ENCODE results near the gene CAPNS1.
A peak's percentile ranks its signal among the peaks of the same experiment; 100 is the strongest.
"Not testable (repeated sequence)": the region's sequence is repeated elsewhere in the genome, so short reads cannot be mapped to it uniquely, and the experiment has no call there.

Gene CAPNS1

GRCh38 chr19:36120984-36121358 is 18.9 kb upstream of the CAPNS1 start:
- H3K36me3 ChIP-seq (ENCODE audit: insufficient read depth, low read length), result peaks cover 76% of the 10 kb centered on the region
- H3K4me3 ChIP-seq (ENCODE audit: low read length), result no peak overlapping the region
- H3K9me3 ChIP-seq (ENCODE audit: low read length), result no peaks in the 10 kb centered on the region
- H3K4me1 ChIP-seq (ENCODE audit: insufficient read depth, low read length), result peaks cover 6% of the 10 kb centered on the region
- H3K27me3 ChIP-seq (ENCODE audit: insufficient read depth, low read length), result no peaks in the 10 kb centered on the region
- no peak overlapping the region for H2AFZ ChIP-seq (ENCODE audit: low read depth, low read length)

- H3K36me3 ChIP-seq (ENCODE audit: insufficient read depth, low read length), result peaks cover 72% of the 10 kb centered on the region
- H3K27me3 ChIP-seq (ENCODE audit: insufficient read depth, low read length), result no peaks in the 10 kb centered on the region
- no peak overlapping the region for H3K4me3 ChIP-seq (ENCODE audit: low read length)
- H3K9me3 ChIP-seq (ENCODE audit: low read length), result no peaks in the 10 kb centered on the region
- H3K4me1 ChIP-seq (ENCODE audit: insufficient read depth, low read length), result peaks cover under 1% of the 10 kb centered on the region
- no peak overlapping the region for H2AFZ ChIP-seq (ENCODE audit: low read depth, low read length)
Measured at GRCh38 chr19:36121486-36122124, 18.3 kb upstream of the CAPNS1 start.

GRCh38 chr19:36125557-36125956 is 14.3 kb upstream of the CAPNS1 start:
- Histone ChIP-seq H3K36me3 (ENCODE audit: insufficient read depth, low read length) (peaks cover 41% of the 10 kb centered on the region), H3K4me1 (ENCODE audit: insufficient read depth, low read length) (peaks cover 6% of the 10 kb centered on the region), H3K27me3 (ENCODE audit: insufficient read depth, low read length) (no peaks in the 10 kb centered on the region), H3K9me3 (ENCODE audit: low read length) (no peaks in the 10 kb centered on the region), H3K4me3 (ENCODE audit: low read length) (no peak overlapping the region), H2AFZ (ENCODE audit: low read depth, low read length) (no peak overlapping the region)

- H3K4me1 ChIP-seq (ENCODE audit: insufficient read depth, low read length), result peaks cover 6% of the 10 kb centered on the region
- no peaks in the 10 kb centered on the region for H3K9me3 ChIP-seq (ENCODE audit: low read length)
- peak overlapping the region; percentile 90 for H2AFZ ChIP-seq (ENCODE audit: low read depth, low read length)
- H3K4me3 ChIP-seq (ENCODE audit: low read length), result peak overlapping the region; percentile 63
- no peaks in the 10 kb centered on the region for H3K27me3 ChIP-seq (ENCODE audit: insufficient read depth, low read length)
- H3K36me3 ChIP-seq (ENCODE audit: insufficient read depth, low read length), result peaks cover 19% of the 10 kb centered on the region
Measured at GRCh38 chr19:36128392-36128736, 11.5 kb upstream of the CAPNS1 start.

GRCh38 chr19:36131221-36131620 is 8.6 kb upstream of the CAPNS1 start:
- H3K4me3 ChIP-seq (ENCODE audit: low read length); H3K36me3 ChIP-seq (ENCODE audit: insufficient read depth, low read length); H3K4me1 ChIP-seq (ENCODE audit: insufficient read depth, low read length); H2AFZ ChIP-seq (ENCODE audit: low read depth, low read length); H3K27me3 ChIP-seq (ENCODE audit: insufficient read depth, low read length); H3K9me3 ChIP-seq (ENCODE audit: low read length): not testable (repeated sequence)

DNA sequence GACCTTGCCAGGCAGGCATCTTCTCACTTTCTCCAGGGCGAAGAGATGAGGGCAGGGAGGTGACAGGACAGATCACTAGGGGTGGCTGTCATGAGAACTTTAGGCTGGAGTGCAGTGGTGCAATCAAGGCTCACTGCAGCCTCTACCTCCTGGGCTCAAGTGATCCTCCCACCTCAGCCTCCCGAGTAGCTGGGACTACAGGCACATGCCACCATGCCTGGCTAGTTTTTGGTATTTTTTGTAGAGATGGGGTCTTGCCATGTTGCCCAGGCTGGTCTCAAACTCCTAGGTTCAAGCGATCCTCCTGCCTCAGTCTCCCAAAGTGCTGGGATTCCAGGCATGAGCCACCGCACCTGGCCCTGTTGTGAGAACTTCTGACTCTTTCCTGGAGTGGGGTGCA is 5.0 kb upstream of the CAPNS1 start:
- H3K4me1 ChIP-seq (ENCODE audit: insufficient read depth, low read length); H3K36me3 ChIP-seq (ENCODE audit: insufficient read depth, low read length); H3K9me3 ChIP-seq (ENCODE audit: low read length); H2AFZ ChIP-seq (ENCODE audit: low read depth, low read length); H3K4me3 ChIP-seq (ENCODE audit: low read length); H3K27me3 ChIP-seq (ENCODE audit: insufficient read depth, low read length): not testable (repeated sequence)

GRCh38 chr19:36136964-36137686 is 2.7 kb upstream of the CAPNS1 start:
- Histone ChIP-seq H3K36me3 (ENCODE audit: insufficient read depth, low read length) (no peaks in the 10 kb centered on the region), H3K4me3 (ENCODE audit: low read length) (no peak overlapping the region), H3K9me3 (ENCODE audit: low read length) (no peaks in the 10 kb centered on the region), H3K4me1 (ENCODE audit: insufficient read depth, low read length) (peaks cover 4% of the 10 kb centered on the region), H3K27me3 (ENCODE audit: insufficient read depth, low read length) (no peaks in the 10 kb centered on the region), H2AFZ (ENCODE audit: low read depth, low read length) (no peak overlapping the region)

GRCh38 chr19:36139120-36139472 is 770 bp upstream of the CAPNS1 start:
- H3K9me3 ChIP-seq (ENCODE audit: low read length), result no peaks in the 10 kb centered on the region
- H3K27me3 ChIP-seq (ENCODE audit: insufficient read depth, low read length), result no peaks in the 10 kb centered on the region
- H3K4me3 ChIP-seq (ENCODE audit: low read length), result peak overlapping the region; percentile 90
- peaks cover 4% of the 10 kb centered on the region for H3K4me1 ChIP-seq (ENCODE audit: insufficient read depth, low read length)
- H2AFZ ChIP-seq (ENCODE audit: low read depth, low read length), result peak overlapping the region; percentile 19
- H3K36me3 ChIP-seq (ENCODE audit: insufficient read depth, low read length), result peaks cover 11% of the 10 kb centered on the region

DNA sequence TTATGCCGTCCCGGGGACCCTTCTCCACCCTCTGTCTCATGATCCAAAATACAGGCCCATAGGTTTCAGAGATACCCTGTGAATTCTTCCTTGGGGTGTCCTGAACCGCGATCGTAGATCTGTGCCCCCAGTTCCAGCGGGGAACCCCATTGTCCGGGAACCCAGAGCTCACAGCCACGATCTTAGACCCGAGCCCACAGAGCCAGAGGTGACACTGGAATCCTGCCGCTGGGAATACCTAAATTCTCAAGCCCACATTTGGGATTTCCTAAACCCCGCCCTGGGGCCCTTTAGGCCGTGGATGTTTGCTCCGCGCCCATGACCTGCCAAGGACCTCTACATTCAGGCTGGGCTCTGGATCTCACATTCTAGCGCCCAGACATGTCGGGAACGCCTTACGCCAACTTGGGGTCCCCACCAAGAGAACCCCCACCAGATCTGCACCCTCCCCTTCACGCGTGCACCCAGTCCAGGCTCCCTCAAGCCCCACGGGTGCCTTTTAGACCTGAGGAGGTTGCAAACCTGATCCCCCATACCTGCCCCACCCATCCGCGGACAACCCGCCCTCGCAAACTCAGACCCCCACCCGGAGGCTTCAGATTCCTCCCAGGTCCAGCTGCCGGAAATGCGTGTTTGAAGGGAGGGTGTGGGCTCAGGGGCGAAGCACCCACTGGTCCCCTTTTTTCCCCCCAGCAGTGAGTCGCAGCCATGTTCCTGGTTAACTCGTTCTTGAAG is 605 bp downstream of the CAPNS1 start:
- H3K27me3 ChIP-seq (ENCODE audit: insufficient read depth, low read length), result no peaks in the 10 kb centered on the region
- H2AFZ ChIP-seq (ENCODE audit: low read depth, low read length), result peak overlapping the region; percentile 19

DNA sequence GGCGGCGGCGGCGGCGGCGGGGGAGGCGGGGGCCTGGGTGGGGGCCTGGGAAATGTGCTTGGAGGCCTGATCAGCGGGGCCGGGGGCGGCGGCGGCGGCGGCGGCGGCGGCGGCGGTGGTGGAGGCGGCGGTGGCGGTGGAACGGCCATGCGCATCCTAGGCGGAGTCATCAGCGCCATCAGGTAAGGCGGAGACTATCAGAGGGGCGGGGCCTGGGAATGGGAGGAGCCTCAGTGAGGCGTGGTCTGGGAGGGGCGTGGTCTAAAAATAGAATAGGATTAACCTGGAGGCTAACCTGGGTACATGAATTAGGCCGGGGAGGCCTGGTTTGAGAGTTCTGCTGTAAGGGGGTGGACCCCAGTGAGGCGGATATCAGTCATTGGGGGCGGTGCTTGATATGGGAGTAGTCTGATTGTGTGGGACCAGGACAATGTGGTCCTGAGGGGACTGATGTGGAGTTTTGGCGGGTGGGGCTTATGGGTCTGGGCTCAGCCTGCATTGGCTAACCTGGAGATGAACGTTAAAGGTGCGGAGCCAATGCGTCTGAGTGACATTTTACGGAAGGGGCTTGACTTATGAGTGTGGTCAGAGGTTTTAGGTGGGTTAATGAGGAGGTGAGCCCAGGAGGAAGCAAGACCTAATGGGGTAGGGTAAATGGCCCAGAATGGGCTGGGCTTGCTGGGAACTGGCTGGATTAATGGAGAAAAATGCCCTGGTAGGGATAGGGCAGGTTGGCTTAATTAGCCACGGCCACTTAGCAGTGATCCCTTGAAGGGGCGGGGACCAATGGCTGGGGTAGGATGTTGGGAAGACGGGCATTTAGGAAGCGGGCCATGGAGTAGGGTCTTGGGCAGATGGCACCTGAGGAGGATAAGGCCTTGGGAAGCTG is 1.4 kb downstream of the CAPNS1 start:
- H2AFZ ChIP-seq (ENCODE audit: low read depth, low read length), result no peak overlapping the region
- no peaks in the 10 kb centered on the region for H3K27me3 ChIP-seq (ENCODE audit: insufficient read depth, low read length)
- peak overlapping the region; percentile 90 for H3K4me3 ChIP-seq (ENCODE audit: low read length)

More for the DNA sequence above, 605 bp downstream of the CAPNS1 start:
- H3K9me3 ChIP-seq (ENCODE audit: low read length), result no peaks in the 10 kb centered on the region
- H3K36me3 ChIP-seq (ENCODE audit: insufficient read depth, low read length), result peaks cover 24% of the 10 kb centered on the region
- H3K4me1 ChIP-seq (ENCODE audit: insufficient read depth, low read length), result peaks cover 4% of the 10 kb centered on the region
- peak overlapping the region; percentile 90 for H3K4me3 ChIP-seq (ENCODE audit: low read length)

GRCh38 chr19:36142046-36142445 is 2.2 kb downstream of the CAPNS1 start:
- Histone ChIP-seq H3K27me3 (ENCODE audit: insufficient read depth, low read length) (no peaks in the 10 kb centered on the region), H3K4me3 (ENCODE audit: low read length) (no peak overlapping the region), H3K4me1 (ENCODE audit: insufficient read depth, low read length) (peaks cover 4% of the 10 kb centered on the region), H3K36me3 (ENCODE audit: insufficient read depth, low read length) (peaks cover 37% of the 10 kb centered on the region), H3K9me3 (ENCODE audit: low read length) (no peaks in the 10 kb centered on the region), H2AFZ (ENCODE audit: low read depth, low read length) (no peak overlapping the region)

More for the DNA sequence above, 1.4 kb downstream of the CAPNS1 start:
- no peaks in the 10 kb centered on the region for H3K9me3 ChIP-seq (ENCODE audit: low read length)
- peaks cover 4% of the 10 kb centered on the region for H3K4me1 ChIP-seq (ENCODE audit: insufficient read depth, low read length)
- H3K36me3 ChIP-seq (ENCODE audit: insufficient read depth, low read length), result peaks cover 32% of the 10 kb centered on the region

DNA sequence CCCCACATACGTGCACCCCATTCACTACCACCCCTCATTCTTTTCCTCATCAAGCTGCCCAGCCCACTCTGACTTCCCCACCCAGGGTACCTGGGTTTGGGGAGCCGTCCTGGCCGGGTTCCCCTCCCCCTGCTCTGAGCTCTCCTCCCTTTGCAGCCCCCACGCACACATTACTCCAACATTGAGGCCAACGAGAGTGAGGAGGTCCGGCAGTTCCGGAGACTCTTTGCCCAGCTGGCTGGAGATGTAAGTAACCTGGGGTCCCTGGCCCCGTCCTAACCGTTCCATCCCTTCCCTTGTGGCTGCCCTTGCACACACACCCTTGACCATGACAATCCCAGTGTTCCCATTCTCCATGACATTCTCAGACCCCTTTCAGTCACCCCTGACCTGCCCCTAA is 2.6 kb downstream of the CAPNS1 start:
- no peak overlapping the region for H2AFZ ChIP-seq (ENCODE audit: low read depth, low read length)
- no peaks in the 10 kb centered on the region for H3K27me3 ChIP-seq (ENCODE audit: insufficient read depth, low read length)
- peaks cover 4% of the 10 kb centered on the region for H3K4me1 ChIP-seq (ENCODE audit: insufficient read depth, low read length)
- peaks cover 37% of the 10 kb centered on the region for H3K36me3 ChIP-seq (ENCODE audit: insufficient read depth, low read length)
- no peak overlapping the region for H3K4me3 ChIP-seq (ENCODE audit: low read length)
- H3K9me3 ChIP-seq (ENCODE audit: low read length), result no peaks in the 10 kb centered on the region

DNA sequence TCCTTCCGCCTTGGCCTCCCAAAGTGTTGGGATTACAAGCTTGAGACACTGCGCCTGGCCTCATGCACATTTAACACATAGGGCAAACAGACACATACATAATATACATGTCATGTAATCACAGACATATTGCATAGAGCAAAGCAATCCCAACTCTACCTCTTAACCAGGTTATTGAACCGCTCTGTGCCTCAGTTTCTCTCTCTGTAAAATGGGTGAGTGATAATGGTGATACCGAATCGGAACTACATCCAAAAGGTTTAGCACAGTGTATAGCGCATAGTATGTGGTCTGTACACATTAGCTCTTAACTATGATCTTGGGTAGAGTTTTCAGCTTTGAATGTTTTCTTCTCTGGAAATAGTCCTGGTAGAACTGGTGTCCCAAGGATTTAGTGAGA is 4.8 kb downstream of the CAPNS1 start:
- Histone ChIP-seq H3K4me1 (ENCODE audit: insufficient read depth, low read length) (no peaks in the 10 kb centered on the region), H3K4me3 (ENCODE audit: low read length) (no peak overlapping the region), H3K36me3 (ENCODE audit: insufficient read depth, low read length) (peaks cover 53% of the 10 kb centered on the region), H3K27me3 (ENCODE audit: insufficient read depth, low read length) (no peaks in the 10 kb centered on the region), H3K9me3 (ENCODE audit: low read length) (no peaks in the 10 kb centered on the region), H2AFZ (ENCODE audit: low read depth, low read length) (no peak overlapping the region)

Measured in neuron (in vitro differentiated cells).